DND-41 (cell line): ENCODE results near the gene GPR42.

Experiments
- CTCF ChIP-seq: IDR thresholded peaks from 2 replicates; pipeline ENCODE4 v1.5.1; 2012; ENCODE audit warnings: borderline replicate concordance, low read length, moderate library complexity, mild to moderate bottlenecking; ENCODE audit not compliant: poor library complexity, severe bottlenecking; ENCODE audit errors: extremely low read depth
- EZH2 ChIP-seq: IDR thresholded peaks from 3 replicates; pipeline ENCODE4 v1.6.1; 2012; ENCODE audit warnings: borderline replicate concordance, low read depth, mild to moderate bottlenecking, moderate library complexity, low read length, inconsistent platforms; ENCODE audit not compliant: severe bottlenecking

- TF ChIP-seq CTCF (no peak), EZH2 (no peak)
These were observed 17.6 kb downstream of the GPR42 start for GRCh38 chr19:35388277-35389054.
